HG03064 (cell line): ENCODE results near the gene NTRK3.

ENCODE experiments used
- ATAC-seq: cut with Tn5 transposase; IDR thresholded peaks from one replicate; pipeline ENCODE4 v1.9.1; 2021; ENCODE audit warnings: low read depth; ENCODE audit not compliant: unreplicated experiment

NTRK3 gene

GRCh38 chr15:88232771-88233201, 23.8 kb downstream of the NTRK3 start:
- ATAC-seq, result no peak

- no peak for ATAC-seq
These were observed 24.5 kb downstream of the NTRK3 start for GRCh38 chr15:88231909-88232644.

- ATAC-seq, result no peak
These were observed 25.7 kb downstream of the NTRK3 start for GRCh38 chr15:88230823-88231222.

GRCh38 chr15:88225461-88225860, 31.1 kb downstream of the NTRK3 start:
- no peak for ATAC-seq

GRCh38 chr15:88223084-88223483, 33.5 kb downstream of the NTRK3 start:
- no peak for ATAC-seq

GRCh38 chr15:88221836-88222235, 34.7 kb downstream of the NTRK3 start:
- ATAC-seq, result no peak

GRCh38 chr15:88220443-88221335, 35.9 kb downstream of the NTRK3 start:
- no peak for ATAC-seq

GRCh38 chr15:88219623-88220022, 36.9 kb downstream of the NTRK3 start:
- no peak for ATAC-seq

- ATAC-seq, result no peak
These were observed 37.9 kb downstream of the NTRK3 start for GRCh38 chr15:88218557-88219221.

GRCh38 chr15:88215066-88215648, 41.4 kb downstream of the NTRK3 start:
- no peak for ATAC-seq

GRCh38 chr15:88209111-88209510, 47.4 kb downstream of the NTRK3 start:
- no peak for ATAC-seq

- ATAC-seq, result no peak
These were observed 48.1 kb downstream of the NTRK3 start for GRCh38 chr15:88208396-88208795.

GRCh38 chr15:88207565-88207964, 49.0 kb downstream of the NTRK3 start:
- ATAC-seq, result no peak

- ATAC-seq, result no peak
These were observed 52.0 kb downstream of the NTRK3 start for GRCh38 chr15:88204584-88204983.

GRCh38 chr15:88202231-88202630, 54.3 kb downstream of the NTRK3 start:
- no peak for ATAC-seq

- ATAC-seq, result no peak
These were observed 55.3 kb downstream of the NTRK3 start for GRCh38 chr15:88201207-88201606.

- ATAC-seq, result no peak
These were observed 59.6 kb downstream of the NTRK3 start for GRCh38 chr15:88196961-88197360.

- no peak for ATAC-seq
These were observed 62.4 kb downstream of the NTRK3 start for GRCh38 chr15:88194162-88194561.

- ATAC-seq, result no peak
These were observed 63.1 kb downstream of the NTRK3 start for GRCh38 chr15:88193415-88193814.

- ATAC-seq, result no peak
These were observed 64.8 kb downstream of the NTRK3 start for GRCh38 chr15:88191812-88192165.

- no peak for ATAC-seq
These were observed 66.3 kb downstream of the NTRK3 start for GRCh38 chr15:88190232-88190631.
